BLaER1 (cell line): ENCODE data around the gene KIAA1217.
"Not testable (repeated sequence)": the region's sequence is repeated elsewhere in the genome, so short reads cannot be mapped to it uniquely, and the experiment has no call there.

Experiments
- H3K27ac ChIP-seq: shearing (Covaris generic); formaldehyde crosslinking; 2 replicates; pipeline ENCODE4 v1.8.1; 2022
- H3K27me3 ChIP-seq: shearing (Covaris generic); formaldehyde crosslinking; 2 replicates; pipeline ENCODE4 v1.8.1; 2022
- H3K36me3 ChIP-seq: shearing (Covaris generic); formaldehyde crosslinking; 2 replicates; pipeline ENCODE4 v1.8.1; 2022
- H3K4me1 ChIP-seq: shearing (Covaris generic); formaldehyde crosslinking; 2 replicates; pipeline ENCODE4 v1.8.1; 2022
- H3K4me2 ChIP-seq: shearing (Covaris generic); formaldehyde crosslinking; 2 replicates; pipeline ENCODE4 v1.8.1; 2022
- H3K4me3 ChIP-seq: shearing (Covaris generic); formaldehyde crosslinking; 2 replicates; pipeline ENCODE4 v1.8.1; 2022
- H3K9ac ChIP-seq: shearing (Covaris generic); formaldehyde crosslinking; 2 replicates; pipeline ENCODE4 v1.8.1; 2022
- H3K9me3 ChIP-seq: shearing (Covaris generic); formaldehyde crosslinking; 2 replicates; pipeline ENCODE4 v1.8.1; 2022
- H4K20me1 ChIP-seq: shearing (Covaris generic); formaldehyde crosslinking; 2 replicates; pipeline ENCODE4 v1.8.1; 2022
- Cebpa-rat ChIP-seq: shearing (Covaris generic); IDR thresholded peaks from 2 replicates; pipeline ENCODE4 v1.8.1; 2022

Gene KIAA1217

GRCh38 chr10:24440817-24441797 is 232.2 kb downstream of the KIAA1217 start:
- Histone ChIP-seq H3K4me2 (peak overlapping the region; percentile 20; the same call in 1 of the 2 replicates), H3K27ac (no peak overlapping the region), H3K4me3 (no peak overlapping the region), H3K36me3 (no peaks in the 10 kb centered on the region), H3K4me1 (peaks cover 13% of the 10 kb centered on the region), H4K20me1 (no peaks in the 10 kb centered on the region), H3K9me3 (no peaks in the 10 kb centered on the region), H3K27me3 (no peaks in the 10 kb centered on the region), H3K9ac (no peak overlapping the region)
- no peak for TF ChIP-seq Cebpa-rat

GRCh38 chr10:24442234-24442633 is 233.3 kb downstream of the KIAA1217 start:
- Histone ChIP-seq H3K4me1 (peaks cover 13% of the 10 kb centered on the region), H3K4me3 (no peak overlapping the region), H4K20me1 (no peaks in the 10 kb centered on the region), H3K27ac (no peak overlapping the region), H3K9ac (no peak overlapping the region), H3K27me3 (no peaks in the 10 kb centered on the region), H3K36me3 (no peaks in the 10 kb centered on the region), H3K4me2 (no peak overlapping the region), H3K9me3 (no peaks in the 10 kb centered on the region)
- TF ChIP-seq Cebpa-rat, result no peak

- H3K27me3 ChIP-seq, H3K36me3 ChIP-seq, H3K4me3 ChIP-seq, H3K27ac ChIP-seq, H3K4me2 ChIP-seq, H4K20me1 ChIP-seq, H3K9ac ChIP-seq, H3K9me3 ChIP-seq: not testable (repeated sequence)
- peaks cover 13% of the 10 kb centered on the region for H3K4me1 ChIP-seq
Measured at GRCh38 chr10:24442641-24443174, 233.8 kb downstream of the KIAA1217 start.

GRCh38 chr10:24444337-24444736 is 235.4 kb downstream of the KIAA1217 start:
- TF ChIP-seq Cebpa-rat, result no peak
- no peak overlapping the region for H3K9ac ChIP-seq
- H3K36me3 ChIP-seq, result no peaks in the 10 kb centered on the region
- no peak overlapping the region for H3K4me3 ChIP-seq
- H3K4me1 ChIP-seq, result peaks cover 19% of the 10 kb centered on the region
- no peaks in the 10 kb centered on the region for H3K9me3 ChIP-seq
- no peak overlapping the region for H3K27ac ChIP-seq
- H3K4me2 ChIP-seq, result no peak overlapping the region
- H3K27me3 ChIP-seq, result no peaks in the 10 kb centered on the region
- H4K20me1 ChIP-seq, result no peaks in the 10 kb centered on the region

GRCh38 chr10:24445958-24446357 is 237.0 kb downstream of the KIAA1217 start:
- not testable (repeated sequence) for H3K4me2 ChIP-seq, H3K27ac ChIP-seq, H3K4me3 ChIP-seq, H4K20me1 ChIP-seq, H3K27me3 ChIP-seq, H3K9me3 ChIP-seq, H3K9ac ChIP-seq, H3K36me3 ChIP-seq
- peaks cover 19% of the 10 kb centered on the region for H3K4me1 ChIP-seq

GRCh38 chr10:24446739-24447138 is 237.8 kb downstream of the KIAA1217 start:
- H3K4me1 ChIP-seq, result peaks cover 18% of the 10 kb centered on the region
- no peaks in the 10 kb centered on the region for H4K20me1 ChIP-seq
- no peaks in the 10 kb centered on the region for H3K27me3 ChIP-seq
- H3K36me3 ChIP-seq, result no peaks in the 10 kb centered on the region
- no peak overlapping the region for H3K27ac ChIP-seq
- H3K4me2 ChIP-seq, result no peak overlapping the region
- no peak overlapping the region for H3K9ac ChIP-seq
- no peaks in the 10 kb centered on the region for H3K9me3 ChIP-seq
- H3K4me3 ChIP-seq, result no peak overlapping the region
- no peak for TF ChIP-seq Cebpa-rat

GRCh38 chr10:24448351-24448999 is 239.5 kb downstream of the KIAA1217 start:
- no peak overlapping the region for H3K9ac ChIP-seq
- H3K4me3 ChIP-seq, result no peak overlapping the region
- no peaks in the 10 kb centered on the region for H3K9me3 ChIP-seq
- H3K4me1 ChIP-seq, result peaks cover 16% of the 10 kb centered on the region; the same call in 1 of the 2 replicates
- H4K20me1 ChIP-seq, result no peaks in the 10 kb centered on the region
- no peaks in the 10 kb centered on the region for H3K36me3 ChIP-seq
- no peak overlapping the region for H3K27ac ChIP-seq
- no peak overlapping the region for H3K4me2 ChIP-seq
- H3K27me3 ChIP-seq, result no peaks in the 10 kb centered on the region
- TF ChIP-seq Cebpa-rat, result no peak

GRCh38 chr10:24449321-24449740 is 240.4 kb downstream of the KIAA1217 start:
- TF ChIP-seq Cebpa-rat, result no peak
- Histone ChIP-seq H3K4me3 (no peak overlapping the region), H3K4me1 (peaks cover 16% of the 10 kb centered on the region; the same call in 1 of the 2 replicates), H3K27me3 (no peaks in the 10 kb centered on the region), H3K4me2 (peak overlapping the region; percentile 28), H3K36me3 (no peaks in the 10 kb centered on the region), H3K9me3 (no peaks in the 10 kb centered on the region), H3K27ac (no peak overlapping the region), H3K9ac (no peak overlapping the region), H4K20me1 (no peaks in the 10 kb centered on the region)

- Histone ChIP-seq H3K4me1 (peaks cover 16% of the 10 kb centered on the region; the same call in 1 of the 2 replicates), H3K27ac (no peak overlapping the region), H3K9me3 (no peaks in the 10 kb centered on the region), H3K27me3 (no peaks in the 10 kb centered on the region), H4K20me1 (no peaks in the 10 kb centered on the region), H3K36me3 (no peaks in the 10 kb centered on the region), H3K4me3 (no peak overlapping the region), H3K9ac (no peak overlapping the region), H3K4me2 (peak overlapping the region; percentile 28)
- TF ChIP-seq Cebpa-rat, result no peak
Measured at GRCh38 chr10:24449769-24450310, 240.9 kb downstream of the KIAA1217 start.
